NCI-H2196 (cell line): ENCODE results near the gene C1orf21.

ENCODE experiments used
- DNase-seq: peaks from one replicate; lab custom pipeline; 2025; ENCODE audit not compliant: unreplicated experiment; lab: John Stamatoyannopoulos, UW

C1orf21 gene

GRCh38 chr1:184483101-184483683, 96.4 kb downstream of the C1orf21 start:
- peak; percentile 34 for DNase-seq

- DNase-seq = no peak
These were observed 99.2 kb downstream of the C1orf21 start for GRCh38 chr1:184485751-184486723.

DNA sequence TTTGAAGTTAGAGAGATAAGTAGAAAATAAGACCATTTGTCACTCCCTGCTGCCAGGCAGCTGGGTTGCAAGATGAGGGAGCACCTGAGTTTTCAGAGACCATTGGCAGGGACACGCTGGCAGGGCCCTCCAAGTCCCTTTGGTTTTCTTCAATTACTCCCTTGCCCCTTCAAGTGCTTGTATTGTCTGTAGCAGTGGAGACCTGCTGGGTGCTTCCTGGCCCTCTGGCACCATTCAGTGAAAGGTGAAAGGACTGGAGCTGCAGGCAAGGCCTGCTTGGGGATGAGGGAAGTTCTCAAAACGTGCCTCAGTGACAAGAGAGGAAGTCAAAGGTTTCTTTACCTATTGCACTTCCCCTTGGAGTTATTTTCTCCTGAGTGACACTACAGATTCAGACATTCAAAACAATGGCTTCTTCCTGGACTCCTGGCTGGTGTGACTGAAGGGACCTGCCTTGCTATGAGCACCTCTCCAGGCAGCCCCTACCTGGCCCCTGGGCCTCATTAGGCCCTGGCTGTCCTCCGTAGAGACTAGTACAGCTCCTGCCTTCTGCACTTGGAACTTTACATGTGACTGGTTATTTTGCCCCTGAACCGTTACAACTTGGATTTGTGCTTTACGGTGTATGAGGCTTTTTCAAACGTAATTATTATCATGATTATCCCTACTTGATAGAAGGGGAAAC, 100.1 kb downstream of the C1orf21 start:
- DNase-seq = no peak

GRCh38 chr1:184487531-184488193, 100.8 kb downstream of the C1orf21 start:
- DNase-seq = no peak

GRCh38 chr1:184489908-184490307, 103.1 kb downstream of the C1orf21 start:
- DNase-seq = no peak

GRCh38 chr1:184492536-184492935, 105.7 kb downstream of the C1orf21 start:
- no peak for DNase-seq

DNA sequence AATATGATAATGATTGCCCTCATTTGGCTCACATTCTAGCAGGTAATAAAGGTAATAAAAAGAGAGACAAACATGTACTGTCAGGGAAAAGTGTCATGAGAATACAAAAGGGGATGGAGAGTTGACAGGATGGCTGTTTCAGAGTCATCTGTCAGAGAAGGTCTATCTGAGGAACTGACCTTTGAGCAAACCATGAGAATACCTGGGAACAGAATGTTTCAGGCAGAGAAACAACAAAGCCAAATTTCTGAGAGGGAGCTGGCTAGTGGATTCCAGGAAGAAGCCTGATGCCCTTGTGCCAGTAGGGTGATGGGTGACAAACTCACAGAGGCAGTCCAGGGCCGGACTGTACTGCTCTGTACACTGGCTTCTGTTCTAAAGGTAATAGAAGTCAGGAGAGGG, 107.2 kb downstream of the C1orf21 start:
- DNase-seq = no peak

- DNase-seq = no peak
These were observed 108.1 kb downstream of the C1orf21 start for GRCh38 chr1:184494929-184495328.

DNA sequence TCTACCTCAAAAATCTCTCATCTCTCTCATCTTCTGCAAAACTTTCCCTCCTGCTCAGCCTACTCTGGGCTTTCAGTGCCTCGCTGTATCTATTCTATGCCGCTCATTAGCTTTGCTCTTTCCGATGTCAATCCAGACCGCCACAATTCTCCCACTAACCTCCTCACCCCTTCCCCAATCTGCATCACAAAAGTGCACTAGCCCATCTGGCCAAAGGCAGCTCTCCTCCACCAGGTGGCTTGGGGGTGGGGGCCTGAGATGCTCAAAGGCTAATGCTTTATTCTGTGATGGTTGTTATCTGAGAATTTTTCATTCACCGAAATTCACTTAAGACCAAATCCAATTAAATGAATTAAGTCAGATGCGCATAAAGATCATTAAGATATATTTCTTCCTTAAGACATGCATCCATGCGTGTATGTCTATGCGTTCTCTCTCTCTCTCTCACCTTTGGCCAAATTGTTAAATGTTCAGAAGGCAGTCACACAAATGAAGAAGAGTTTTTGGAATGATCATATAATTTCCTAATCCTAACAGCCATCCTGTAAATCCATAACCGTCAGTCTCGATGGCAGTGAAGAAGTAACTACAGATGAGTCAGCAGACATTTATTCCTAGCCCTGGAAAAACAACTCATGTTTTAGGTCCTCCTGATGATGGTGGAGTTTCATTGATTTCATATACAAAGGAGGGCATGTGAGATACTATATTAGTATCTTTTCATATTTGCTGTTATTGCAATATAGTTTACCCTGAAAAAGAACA, 111.3 kb downstream of the C1orf21 start:
- DNase-seq = no peak

DNA sequence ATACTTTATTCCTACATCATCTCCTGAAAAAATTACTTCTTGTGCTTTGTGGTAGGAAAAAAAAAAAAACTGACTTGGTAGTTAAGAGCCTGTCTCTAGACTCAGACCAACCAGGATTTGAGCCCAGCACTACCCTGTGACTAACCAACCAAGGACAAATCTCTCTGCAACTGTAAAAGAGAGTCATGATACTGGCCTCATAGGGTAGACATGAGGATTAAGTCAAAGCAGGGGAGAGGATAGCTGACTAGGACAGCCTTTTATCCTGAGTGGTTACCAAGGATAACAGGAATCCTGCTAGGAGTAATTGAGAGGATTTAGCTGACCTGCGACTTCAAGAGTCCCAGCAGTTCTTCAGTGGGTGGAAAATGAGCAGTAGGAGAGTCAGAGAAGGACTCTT, 112.8 kb downstream of the C1orf21 start:
- no peak for DNase-seq

DNA sequence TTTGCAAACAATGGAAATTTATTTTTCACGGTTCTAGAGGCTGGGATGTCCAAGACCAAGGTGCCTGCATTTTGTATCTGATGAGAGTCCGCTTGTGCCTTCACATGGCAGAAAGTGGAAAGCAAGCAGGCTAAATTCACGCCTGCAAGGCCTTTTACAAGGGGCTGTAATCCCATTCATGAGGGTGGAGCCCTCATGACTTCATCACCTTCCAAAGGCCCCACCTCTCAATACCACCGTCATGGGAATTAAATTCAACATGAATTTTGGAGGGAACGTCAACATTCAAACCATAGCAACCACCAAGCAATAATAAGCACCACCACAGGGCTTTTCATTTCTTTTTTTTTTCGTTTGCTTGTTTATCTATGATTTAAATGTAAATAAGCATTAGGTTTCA, 115.3 kb downstream of the C1orf21 start:
- no peak for DNase-seq

- no peak for DNase-seq
These were observed 116.5 kb downstream of the C1orf21 start for GRCh38 chr1:184503221-184503749.

DNA sequence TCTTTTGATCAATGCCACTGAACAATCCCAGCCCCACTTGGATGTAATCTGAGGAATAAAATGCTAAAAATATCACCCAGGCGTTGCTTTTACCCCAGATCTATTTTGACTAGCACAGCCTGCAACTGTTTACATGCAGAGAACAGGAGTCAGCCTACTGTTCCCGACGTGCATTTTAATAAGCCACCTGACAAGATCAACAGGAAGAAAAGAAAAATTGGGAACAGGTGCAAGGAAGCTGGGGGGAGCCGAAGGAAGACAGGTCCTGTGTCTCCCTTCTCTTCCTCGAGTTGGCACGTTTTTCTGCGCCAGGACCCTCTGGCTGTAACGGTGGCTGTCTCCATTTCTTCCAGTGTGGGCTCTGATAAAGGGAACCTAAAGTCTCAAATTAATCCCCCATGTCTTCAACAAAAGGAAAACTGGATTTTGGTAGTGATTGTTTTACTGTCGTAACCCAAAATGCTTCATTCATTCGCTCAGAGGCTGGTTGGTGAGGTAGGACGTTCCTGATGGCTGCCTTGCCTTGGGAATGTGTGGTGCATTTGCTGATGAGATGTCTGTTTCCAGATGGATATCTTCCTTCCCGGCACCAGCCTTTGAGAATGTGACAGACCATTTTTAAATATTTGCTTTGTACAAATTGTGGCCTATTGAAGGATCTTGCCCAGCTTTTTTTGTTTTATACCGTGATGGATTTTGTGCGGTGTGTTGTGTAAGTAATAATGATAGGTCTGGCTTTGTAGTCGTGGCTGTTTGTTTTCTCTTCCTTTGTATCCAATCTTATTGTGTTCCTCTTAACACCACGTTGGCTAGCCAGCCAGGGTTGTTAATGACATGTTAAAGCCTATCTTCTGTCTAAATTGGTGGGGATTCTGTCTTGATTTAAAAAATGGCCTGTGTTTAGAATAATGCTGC, 117.5 kb downstream of the C1orf21 start:
- no peak for DNase-seq

- DNase-seq = no peak
These were observed 118.1 kb downstream of the C1orf21 start for GRCh38 chr1:184504955-184505338.

- DNase-seq = no peak
These were observed 119.7 kb downstream of the C1orf21 start for GRCh38 chr1:184506481-184506880.

GRCh38 chr1:184507165-184507564, 120.3 kb downstream of the C1orf21 start:
- DNase-seq = no peak

- no peak for DNase-seq
These were observed 120.9 kb downstream of the C1orf21 start for GRCh38 chr1:184507604-184508280.

DNA sequence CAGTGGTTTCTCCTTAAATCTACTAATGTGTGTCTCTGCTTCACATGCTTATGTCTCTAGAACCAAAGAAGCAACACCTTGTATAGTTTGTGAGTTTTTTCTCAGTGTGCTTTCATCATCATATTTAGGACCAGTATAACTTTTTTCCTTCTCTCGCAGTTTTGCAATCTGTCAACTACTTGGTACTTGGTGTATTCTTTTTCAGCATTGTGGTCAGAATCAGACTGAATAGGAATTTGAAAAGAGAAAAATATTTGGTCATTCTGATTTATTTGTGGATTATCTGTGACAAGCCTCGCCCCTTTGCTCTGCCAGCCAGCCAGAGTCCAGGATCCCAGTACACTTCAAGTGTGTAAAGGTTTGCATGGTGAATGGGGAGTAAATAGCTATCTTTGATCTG, 122.3 kb downstream of the C1orf21 start:
- no peak for DNase-seq

DNA sequence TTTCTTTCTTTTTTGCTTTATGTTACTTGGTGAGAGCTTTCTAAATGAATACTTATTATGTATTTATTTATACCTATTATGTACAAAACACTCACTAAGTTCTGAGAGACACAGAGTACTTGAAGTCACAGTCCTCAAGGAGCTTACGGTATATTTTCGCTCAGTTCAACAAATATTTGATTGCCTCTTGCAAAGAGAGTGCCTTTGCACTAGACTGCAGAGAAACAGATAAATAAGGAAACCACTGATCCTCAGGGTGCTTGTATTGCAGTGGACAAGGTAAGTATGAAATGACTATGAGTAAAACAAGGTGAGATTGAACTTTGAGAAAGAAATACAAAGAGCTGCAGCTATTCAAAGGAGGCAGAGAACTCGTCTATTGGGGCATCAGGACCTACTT, 123.3 kb downstream of the C1orf21 start:
- DNase-seq = no peak
